OCI-LY3 (cell line): Measurements from ENCODE around the gene CLCN4.

Experiments
- CTCF ChIP-seq: fragments of 200-600, 300-600 bp; sonication (generic); IDR thresholded peaks from 2 replicates; pipeline ENCODE4 v1.5.1; 2014; ENCODE audit warnings: antibody characterized with exemption, low read length, low read depth
- EZH2phosphoT487 ChIP-seq: fragments of 200-600 bp; shearing (Covaris generic); IDR thresholded peaks from 2 replicates; pipeline ENCODE4 v1.6.1; 2018; ENCODE audit warnings: antibody characterized with exemption, mixed run types, low read depth

GRCh38 chrX:10157032-10157341 is 212 bp downstream of the CLCN4 start:
- TF ChIP-seq CTCF (no peak), EZH2phosphoT487 (no peak)
